ENCODE measurements around the gene ACOX3.
A peak's percentile ranks its signal among the peaks of the same experiment; 100 is the strongest.

The ACOX3 gene

GRCh38 chr4:8451440-8452182, 11.1 kb upstream of the ACOX3 start:
- H4K8ac ChIP-seq (ENCODE audit: low read depth, low read length) = no peak overlapping the region
- no peaks in the 10 kb centered on the region for H3K79me1 ChIP-seq (ENCODE audit: low read depth, low read length)
- H3K27ac ChIP-seq (replicated peaks; ENCODE audit: low read length) = no peak overlapping the region
- H3K4me2 ChIP-seq (ENCODE audit: insufficient read depth, low read length, poor library complexity, severe bottlenecking) = no peak overlapping the region
- no peak overlapping the region for H3K18ac ChIP-seq (ENCODE audit: low read length)
- no peak overlapping the region for H3K4ac ChIP-seq (ENCODE audit: low read length)
- no peaks in the 10 kb centered on the region for H3K9me3 ChIP-seq (replicated peaks in 1 of 2; ENCODE audit: control insufficient read depth in 2 of 2, insufficient read depth in 1 of 2, low read depth in 1 of 2, low read length in 2 of 2)
- DNase-seq (ENCODE audit: low spot score) = no peak
- no peak overlapping the region for H2AK5ac ChIP-seq (ENCODE audit: low read depth, low read length)
- H3K27me3 ChIP-seq (ENCODE audit: control insufficient read depth in 3 of 3, insufficient read depth in 3 of 3, low read depth in 1 of 3, low read length in 3 of 3) = no peaks in the 10 kb centered on the region
- H3K23ac ChIP-seq (ENCODE audit: low read depth, low read length, poor library complexity) = no peak overlapping the region
- H2BK12ac ChIP-seq (ENCODE audit: low read length) = no peak overlapping the region
- no peak overlapping the region for H2BK15ac ChIP-seq (ENCODE audit: low read length)
- H2AFZ ChIP-seq (ENCODE audit: low read length) = no peak overlapping the region
- no peak overlapping the region for H3K9ac ChIP-seq (ENCODE audit: low read depth, low read length, poor library complexity)
- peaks cover 28 to 97% of the 10 kb centered on the region in 2 donors for H3K36me3 ChIP-seq (replicated peaks in 1 of 2; ENCODE audit: control insufficient read depth in 2 of 2, insufficient read depth in 2 of 2, low read length in 2 of 2)
- H3K4me1 ChIP-seq (ENCODE audit: control insufficient read depth in 2 of 2, insufficient read depth in 1 of 2, low read depth in 1 of 2, low read length in 2 of 2) = peaks cover 0 to 4% of the 10 kb centered on the region in 2 donors
- no peak overlapping the region for H3K4me3 ChIP-seq (ENCODE audit: low read length in 2 of 2)
- H2BK120ac ChIP-seq (ENCODE audit: low read depth, low read length) = no peak overlapping the region
- H3K14ac ChIP-seq (ENCODE audit: low read length) = no peak overlapping the region
- no CpG with 5 or more reads among the region's 11 CpGs for WGBS, 2 donors (ENCODE audit: extremely low coverage in 2 of 2, insufficient read length in 2 of 2, insufficient replicate concordance in 1 of 2)
- H2BK5ac ChIP-seq (ENCODE audit: low read length) = no peak overlapping the region
- H4K91ac ChIP-seq (ENCODE audit: low read depth, low read length, poor library complexity) = no peak overlapping the region

- Histone ChIP-seq H3K4me3 (ENCODE audit: low read length in 2 of 2) (no peak overlapping the region), H3K4me1 (ENCODE audit: control insufficient read depth in 2 of 2, insufficient read depth in 1 of 2, low read depth in 1 of 2, low read length in 2 of 2) (peaks cover 12 to 16% of the 10 kb centered on the region in 2 donors), H2AK5ac (ENCODE audit: low read depth, low read length) (no peak overlapping the region), H4K8ac (ENCODE audit: low read depth, low read length) (no peak overlapping the region), H2BK15ac (ENCODE audit: low read length) (no peak overlapping the region), H3K14ac (ENCODE audit: low read length) (no peak overlapping the region), H3K27ac (replicated peaks; ENCODE audit: low read length) (no peak overlapping the region), H3K18ac (ENCODE audit: low read length) (no peak overlapping the region), H2BK5ac (ENCODE audit: low read length) (no peak overlapping the region), H2BK12ac (ENCODE audit: low read length) (no peak overlapping the region), H3K4ac (ENCODE audit: low read length) (no peak overlapping the region), H3K36me3 (replicated peaks in 1 of 2; ENCODE audit: control insufficient read depth in 2 of 2, insufficient read depth in 2 of 2, low read length in 2 of 2) (peaks cover 3 to 54% of the 10 kb centered on the region in 2 donors), H3K79me1 (ENCODE audit: low read depth, low read length) (peaks cover 8% of the 10 kb centered on the region), H3K27me3 (ENCODE audit: control insufficient read depth in 3 of 3, insufficient read depth in 3 of 3, low read depth in 1 of 3, low read length in 3 of 3) (no peaks in the 10 kb centered on the region), H4K91ac (ENCODE audit: low read depth, low read length, poor library complexity) (no peak overlapping the region), H2BK120ac (ENCODE audit: low read depth, low read length) (no peak overlapping the region), H3K23ac (ENCODE audit: low read depth, low read length, poor library complexity) (no peak overlapping the region), H3K4me2 (ENCODE audit: insufficient read depth, low read length, poor library complexity, severe bottlenecking) (no peak overlapping the region), H3K9ac (ENCODE audit: low read depth, low read length, poor library complexity) (no peak overlapping the region), H3K9me3 (replicated peaks in 1 of 2; ENCODE audit: control insufficient read depth in 2 of 2, insufficient read depth in 1 of 2, low read depth in 1 of 2, low read length in 2 of 2) (no peaks in the 10 kb centered on the region), H2AFZ (ENCODE audit: low read length) (no peak overlapping the region)
- WGBS, 2 donors (ENCODE audit: extremely low coverage in 2 of 2, insufficient read length in 2 of 2, insufficient replicate concordance in 1 of 2) = no CpG with 5 or more reads among the region's 3 CpGs
- DNase-seq (ENCODE audit: low spot score) = no peak
These were observed 5.6 kb upstream of the ACOX3 start for GRCh38 chr4:8446122-8446521.

- Histone ChIP-seq H3K9ac (ENCODE audit: low read depth, low read length, poor library complexity) (no peak overlapping the region), H2BK15ac (ENCODE audit: low read length) (no peak overlapping the region), H3K79me1 (ENCODE audit: low read depth, low read length) (peaks cover 12% of the 10 kb centered on the region), H4K8ac (ENCODE audit: low read depth, low read length) (no peak overlapping the region), H3K27me3 (ENCODE audit: control insufficient read depth in 3 of 3, insufficient read depth in 3 of 3, low read depth in 1 of 3, low read length in 3 of 3) (no peaks in the 10 kb centered on the region), H3K36me3 (replicated peaks in 1 of 2; ENCODE audit: control insufficient read depth in 2 of 2, insufficient read depth in 2 of 2, low read length in 2 of 2) (peaks cover 3 to 33% of the 10 kb centered on the region in 2 donors), H3K14ac (ENCODE audit: low read length) (no peak overlapping the region), H3K18ac (ENCODE audit: low read length) (no peak overlapping the region), H2AK5ac (ENCODE audit: low read depth, low read length) (no peak overlapping the region), H3K9me3 (replicated peaks in 1 of 2; ENCODE audit: control insufficient read depth in 2 of 2, insufficient read depth in 1 of 2, low read depth in 1 of 2, low read length in 2 of 2) (peaks cover 0 to 3% of the 10 kb centered on the region in 2 donors), H2BK12ac (ENCODE audit: low read length) (no peak overlapping the region), H3K4me1 (ENCODE audit: control insufficient read depth in 2 of 2, insufficient read depth in 1 of 2, low read depth in 1 of 2, low read length in 2 of 2) (peaks cover 10 to 16% of the 10 kb centered on the region in 2 donors), H3K23ac (ENCODE audit: low read depth, low read length, poor library complexity) (no peak overlapping the region), H2BK5ac (ENCODE audit: low read length) (no peak overlapping the region), H3K4ac (ENCODE audit: low read length) (no peak overlapping the region), H4K91ac (ENCODE audit: low read depth, low read length, poor library complexity) (no peak overlapping the region), H2BK120ac (ENCODE audit: low read depth, low read length) (no peak overlapping the region), H3K4me3 (ENCODE audit: low read length in 2 of 2) (no peak overlapping the region), H3K27ac (replicated peaks; ENCODE audit: low read length) (no peak overlapping the region), H2AFZ (ENCODE audit: low read length) (no peak overlapping the region), H3K4me2 (ENCODE audit: insufficient read depth, low read length, poor library complexity, severe bottlenecking) (no peak overlapping the region)
- no peak for DNase-seq (ENCODE audit: low spot score)
- no CpG with 5 or more reads among the region's 6 CpGs for WGBS, 2 donors (ENCODE audit: extremely low coverage in 2 of 2, insufficient read length in 2 of 2, insufficient replicate concordance in 1 of 2)
These were observed 3.3 kb upstream of the ACOX3 start for GRCh38 chr4:8443801-8444200.

DNA sequence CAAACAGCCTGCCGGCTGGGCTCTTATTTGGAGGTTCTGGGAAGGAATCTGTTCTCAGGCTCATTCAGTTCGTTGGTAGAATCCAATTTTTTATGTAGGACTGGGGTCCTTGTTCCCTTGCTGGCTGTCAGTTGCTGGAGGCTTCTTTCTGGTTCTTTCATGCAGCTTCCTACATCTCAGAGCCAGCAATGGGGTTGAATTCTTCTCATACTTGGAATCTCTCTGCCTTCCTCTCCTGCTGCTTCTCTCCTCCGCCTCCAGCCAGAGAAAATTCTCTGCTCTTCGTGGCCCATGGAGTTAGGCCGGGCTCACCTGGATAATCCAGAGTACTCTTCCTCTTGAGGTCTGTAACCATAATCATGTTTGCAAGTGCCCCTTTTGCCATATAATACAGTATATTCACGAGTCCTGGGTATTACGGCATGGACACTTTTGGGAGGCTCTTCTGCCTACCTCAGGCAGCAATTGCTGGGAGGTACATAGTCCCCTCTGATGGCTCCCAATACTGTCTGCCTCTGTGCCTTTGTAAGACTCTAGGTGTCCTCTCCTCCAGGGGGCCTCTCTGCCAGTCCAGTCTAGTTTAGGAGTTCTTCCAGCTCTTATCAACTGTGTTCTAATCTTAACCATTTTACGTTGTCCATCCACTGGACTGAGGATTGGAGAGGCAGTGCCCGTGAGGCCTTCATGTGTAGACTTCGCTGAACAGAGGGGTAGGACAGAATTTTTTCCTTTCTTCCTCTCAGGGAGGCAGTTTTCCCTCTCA, 2.3 kb upstream of the ACOX3 start:
- Histone ChIP-seq H3K9me3 (replicated peaks in 1 of 2; ENCODE audit: control insufficient read depth in 2 of 2, insufficient read depth in 1 of 2, low read depth in 1 of 2, low read length in 2 of 2) (peaks cover 0 to 3% of the 10 kb centered on the region in 2 donors), H2BK15ac (ENCODE audit: low read length) (no peak overlapping the region)

More for the DNA sequence above, 2.3 kb upstream of the ACOX3 start:
- no peak overlapping the region for H4K8ac ChIP-seq (ENCODE audit: low read depth, low read length)
- no peak overlapping the region for H3K14ac ChIP-seq (ENCODE audit: low read length)
- no peak overlapping the region for H2BK120ac ChIP-seq (ENCODE audit: low read depth, low read length)
- H3K4ac ChIP-seq (ENCODE audit: low read length) = no peak overlapping the region
- peaks cover 3 to 23% of the 10 kb centered on the region in 2 donors for H3K36me3 ChIP-seq (replicated peaks in 1 of 2; ENCODE audit: control insufficient read depth in 2 of 2, insufficient read depth in 2 of 2, low read length in 2 of 2)
- H3K79me1 ChIP-seq (ENCODE audit: low read depth, low read length) = peaks cover 12% of the 10 kb centered on the region
- no peak overlapping the region for H3K9ac ChIP-seq (ENCODE audit: low read depth, low read length, poor library complexity)
- no peak overlapping the region for H2BK5ac ChIP-seq (ENCODE audit: low read length)
- H2AK5ac ChIP-seq (ENCODE audit: low read depth, low read length) = no peak overlapping the region
- H3K27me3 ChIP-seq (ENCODE audit: control insufficient read depth in 3 of 3, insufficient read depth in 3 of 3, low read depth in 1 of 3, low read length in 3 of 3) = no peaks in the 10 kb centered on the region
- WGBS, 2 donors (ENCODE audit: extremely low coverage in 2 of 2, insufficient read length in 2 of 2, insufficient replicate concordance in 1 of 2) = no CpG with 5 or more reads among the region's 10 CpGs
- H3K4me3 ChIP-seq (ENCODE audit: low read length in 2 of 2) = peak overlapping the region in 1 of 2 donors; percentile 15
- H4K91ac ChIP-seq (ENCODE audit: low read depth, low read length, poor library complexity) = no peak overlapping the region
- peaks cover 8 to 16% of the 10 kb centered on the region in 2 donors for H3K4me1 ChIP-seq (ENCODE audit: control insufficient read depth in 2 of 2, insufficient read depth in 1 of 2, low read depth in 1 of 2, low read length in 2 of 2)
- no peak overlapping the region for H2AFZ ChIP-seq (ENCODE audit: low read length)
- H2BK12ac ChIP-seq (ENCODE audit: low read length) = no peak overlapping the region
- no peak overlapping the region for H3K23ac ChIP-seq (ENCODE audit: low read depth, low read length, poor library complexity)
- no peak overlapping the region for H3K18ac ChIP-seq (ENCODE audit: low read length)
- DNase-seq (ENCODE audit: low spot score) = no peak
- no peak overlapping the region for H3K27ac ChIP-seq (replicated peaks; ENCODE audit: low read length)
- H3K4me2 ChIP-seq (ENCODE audit: insufficient read depth, low read length, poor library complexity, severe bottlenecking) = no peak overlapping the region

Measured in neuronal stem cell (in vitro differentiated cells).